A549 (cell line): ENCODE data around the gene SHANK1.

Experiments
- POLR2A ChIP-seq: IDR thresholded peaks from 2 replicates; pipeline ENCODE4 v1.6.1; 2012; ENCODE audit warnings: mild to moderate bottlenecking, low read length
- RCOR1 ChIP-seq: fragments of 150-350 bp; IDR thresholded peaks from 2 replicates; pipeline ENCODE4 v1.6.1; 2014; ENCODE audit warnings: antibody characterized with exemption, low read length, low read depth
- TF ChIP-seq, protein P1 (sequence below): fragments of >200 bp; sonication (Bioruptor Twin); formaldehyde crosslinking; IDR thresholded peaks from 3 replicates; pipeline ENCODE4 v1.5.1; 2016
- TF ChIP-seq, protein P2 (sequence below): fragments of >200 bp; sonication (Bioruptor Twin); formaldehyde crosslinking; IDR thresholded peaks from 3 replicates; pipeline ENCODE4 v1.6.1; 2016

DNA sequence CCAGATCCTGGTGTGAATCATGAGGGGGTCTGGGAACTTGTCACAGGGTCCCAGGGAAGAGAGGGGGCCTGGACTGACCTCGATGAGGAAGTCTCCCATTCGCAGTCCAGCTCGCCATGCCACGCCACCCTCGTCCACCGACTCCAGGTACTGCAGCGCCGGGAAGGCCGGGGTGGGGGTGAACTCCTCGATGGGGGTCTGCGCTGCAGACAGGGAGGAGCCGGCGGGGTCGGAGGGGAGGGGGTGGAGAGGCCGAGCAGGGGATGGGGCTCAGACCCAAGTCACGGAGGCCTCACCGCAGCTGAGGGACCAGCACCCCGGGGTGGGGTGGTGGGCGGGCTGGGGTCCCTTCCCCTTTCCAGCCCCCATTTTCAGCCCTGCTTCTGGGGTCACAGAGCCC is 30.8 kb downstream of the SHANK1 start:
- TF ChIP-seq RCOR1 (no peak), POLR2A (no peak)
- TF ChIP-seq, protein P1, sequence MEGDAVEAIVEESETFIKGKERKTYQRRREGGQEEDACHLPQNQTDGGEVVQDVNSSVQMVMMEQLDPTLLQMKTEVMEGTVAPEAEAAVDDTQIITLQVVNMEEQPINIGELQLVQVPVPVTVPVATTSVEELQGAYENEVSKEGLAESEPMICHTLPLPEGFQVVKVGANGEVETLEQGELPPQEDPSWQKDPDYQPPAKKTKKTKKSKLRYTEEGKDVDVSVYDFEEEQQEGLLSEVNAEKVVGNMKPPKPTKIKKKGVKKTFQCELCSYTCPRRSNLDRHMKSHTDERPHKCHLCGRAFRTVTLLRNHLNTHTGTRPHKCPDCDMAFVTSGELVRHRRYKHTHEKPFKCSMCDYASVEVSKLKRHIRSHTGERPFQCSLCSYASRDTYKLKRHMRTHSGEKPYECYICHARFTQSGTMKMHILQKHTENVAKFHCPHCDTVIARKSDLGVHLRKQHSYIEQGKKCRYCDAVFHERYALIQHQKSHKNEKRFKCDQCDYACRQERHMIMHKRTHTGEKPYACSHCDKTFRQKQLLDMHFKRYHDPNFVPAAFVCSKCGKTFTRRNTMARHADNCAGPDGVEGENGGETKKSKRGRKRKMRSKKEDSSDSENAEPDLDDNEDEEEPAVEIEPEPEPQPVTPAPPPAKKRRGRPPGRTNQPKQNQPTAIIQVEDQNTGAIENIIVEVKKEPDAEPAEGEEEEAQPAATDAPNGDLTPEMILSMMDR, result no peak
- TF ChIP-seq, protein P2, sequence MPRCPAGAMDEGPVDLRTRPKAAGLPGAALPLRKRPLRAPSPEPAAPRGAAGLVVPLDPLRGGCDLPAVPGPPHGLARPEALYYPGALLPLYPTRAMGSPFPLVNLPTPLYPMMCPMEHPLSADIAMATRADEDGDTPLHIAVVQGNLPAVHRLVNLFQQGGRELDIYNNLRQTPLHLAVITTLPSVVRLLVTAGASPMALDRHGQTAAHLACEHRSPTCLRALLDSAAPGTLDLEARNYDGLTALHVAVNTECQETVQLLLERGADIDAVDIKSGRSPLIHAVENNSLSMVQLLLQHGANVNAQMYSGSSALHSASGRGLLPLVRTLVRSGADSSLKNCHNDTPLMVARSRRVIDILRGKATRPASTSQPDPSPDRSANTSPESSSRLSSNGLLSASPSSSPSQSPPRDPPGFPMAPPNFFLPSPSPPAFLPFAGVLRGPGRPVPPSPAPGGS, result no peak
